Retinal pigment epithelial cell (primary cell): ENCODE measurements around the gene NFATC3.

Experiments
- DNase-seq: peaks from one replicate; pipeline ENCODE4 v3.0.0-alpha.2; 2010; ENCODE audit warnings: low read depth
- H3K4me3 ChIP-seq: 2 replicates; pipeline ENCODE4 v1.5.1; 2011; ENCODE audit warnings: mild to moderate bottlenecking, low read length, control low read depth, moderate library complexity
- TF ChIP-seq, protein P1 (sequence below): conservative IDR thresholded peaks from 2 replicates; pipeline ENCODE4 v1.5.1; 2011; ENCODE audit warnings: low read depth, low read length, control low read depth, inconsistent platforms

NFATC3 gene

DNA sequence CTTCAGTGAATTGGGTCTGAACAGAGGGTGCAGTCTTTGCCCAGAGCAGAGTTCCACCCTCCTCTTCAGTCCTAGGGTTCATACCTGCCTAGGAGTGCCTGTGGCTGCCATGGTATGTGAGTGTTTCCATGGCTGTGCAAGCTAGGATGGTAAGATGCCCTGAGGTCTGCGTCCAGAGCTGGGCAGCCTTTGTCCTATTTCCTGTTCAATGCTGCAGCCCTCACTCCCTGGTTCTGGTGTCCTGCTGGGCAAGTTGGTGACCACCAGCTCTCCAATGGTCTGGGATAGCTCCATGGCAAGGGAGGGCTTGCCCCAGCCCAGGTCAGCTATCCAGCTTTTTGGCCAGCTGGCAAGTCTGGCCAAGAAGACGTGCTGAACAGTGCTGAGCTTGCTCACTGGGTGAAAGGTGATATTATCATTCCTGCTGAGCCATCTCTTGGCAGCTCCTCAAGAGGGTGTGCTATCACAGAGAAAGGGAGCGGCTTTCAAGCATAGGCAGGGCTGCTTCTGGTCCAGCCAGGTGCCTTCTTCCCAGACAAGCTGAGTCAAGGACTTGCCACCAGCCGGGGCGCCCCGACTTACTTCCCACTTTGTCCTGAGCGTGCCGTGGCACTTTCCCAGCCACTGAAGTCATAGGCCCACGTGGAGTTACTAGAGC is 13.0 kb upstream of the NFATC3 start:
- TF ChIP-seq, protein P1, sequence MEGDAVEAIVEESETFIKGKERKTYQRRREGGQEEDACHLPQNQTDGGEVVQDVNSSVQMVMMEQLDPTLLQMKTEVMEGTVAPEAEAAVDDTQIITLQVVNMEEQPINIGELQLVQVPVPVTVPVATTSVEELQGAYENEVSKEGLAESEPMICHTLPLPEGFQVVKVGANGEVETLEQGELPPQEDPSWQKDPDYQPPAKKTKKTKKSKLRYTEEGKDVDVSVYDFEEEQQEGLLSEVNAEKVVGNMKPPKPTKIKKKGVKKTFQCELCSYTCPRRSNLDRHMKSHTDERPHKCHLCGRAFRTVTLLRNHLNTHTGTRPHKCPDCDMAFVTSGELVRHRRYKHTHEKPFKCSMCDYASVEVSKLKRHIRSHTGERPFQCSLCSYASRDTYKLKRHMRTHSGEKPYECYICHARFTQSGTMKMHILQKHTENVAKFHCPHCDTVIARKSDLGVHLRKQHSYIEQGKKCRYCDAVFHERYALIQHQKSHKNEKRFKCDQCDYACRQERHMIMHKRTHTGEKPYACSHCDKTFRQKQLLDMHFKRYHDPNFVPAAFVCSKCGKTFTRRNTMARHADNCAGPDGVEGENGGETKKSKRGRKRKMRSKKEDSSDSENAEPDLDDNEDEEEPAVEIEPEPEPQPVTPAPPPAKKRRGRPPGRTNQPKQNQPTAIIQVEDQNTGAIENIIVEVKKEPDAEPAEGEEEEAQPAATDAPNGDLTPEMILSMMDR, result no peak
- no peak overlapping the region for H3K4me3 ChIP-seq
- no peak for DNase-seq

DNA sequence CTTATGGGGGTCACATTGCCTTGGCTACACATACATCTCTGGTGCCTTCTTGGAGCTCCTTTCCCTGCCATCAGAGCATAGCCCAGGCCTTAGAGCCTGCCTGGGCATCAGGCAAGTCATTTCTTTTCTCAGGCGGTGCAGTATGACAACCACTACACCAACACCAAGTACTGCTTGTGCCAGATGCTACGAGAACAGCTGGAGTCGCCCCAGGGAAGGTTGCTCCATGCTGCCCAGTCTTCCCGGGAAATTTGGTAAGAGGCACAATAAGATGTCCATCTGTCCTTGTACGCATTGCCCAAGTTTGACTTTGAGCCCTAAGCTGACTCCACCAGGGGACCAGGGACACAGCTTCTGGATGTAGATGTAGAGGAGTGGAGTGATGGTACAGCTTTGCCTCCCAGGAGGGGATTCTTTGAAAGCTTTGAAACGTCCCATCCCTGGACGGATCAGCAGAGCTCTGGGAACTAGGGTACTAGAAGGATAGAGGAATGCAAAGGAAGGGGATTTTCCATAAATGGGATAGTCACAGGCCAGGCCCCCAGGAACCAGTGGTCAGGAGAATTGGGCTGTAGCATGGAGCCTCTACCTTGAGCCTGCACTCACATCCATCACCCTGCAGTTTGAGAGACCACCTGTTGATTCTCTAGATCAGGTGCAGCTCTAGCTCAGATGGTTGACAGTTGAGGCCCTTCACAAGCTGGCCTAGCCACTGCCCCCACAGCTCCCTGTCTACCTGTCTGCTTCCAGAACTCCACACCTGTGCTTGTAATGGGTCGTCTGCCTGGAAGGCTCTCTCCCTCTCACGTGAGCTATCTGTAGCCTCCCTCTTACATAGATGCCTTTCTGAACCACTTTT is 11.0 kb upstream of the NFATC3 start:
- no peak for DNase-seq
- TF ChIP-seq, protein P1, result no peak
- H3K4me3 ChIP-seq, result no peak overlapping the region

DNA sequence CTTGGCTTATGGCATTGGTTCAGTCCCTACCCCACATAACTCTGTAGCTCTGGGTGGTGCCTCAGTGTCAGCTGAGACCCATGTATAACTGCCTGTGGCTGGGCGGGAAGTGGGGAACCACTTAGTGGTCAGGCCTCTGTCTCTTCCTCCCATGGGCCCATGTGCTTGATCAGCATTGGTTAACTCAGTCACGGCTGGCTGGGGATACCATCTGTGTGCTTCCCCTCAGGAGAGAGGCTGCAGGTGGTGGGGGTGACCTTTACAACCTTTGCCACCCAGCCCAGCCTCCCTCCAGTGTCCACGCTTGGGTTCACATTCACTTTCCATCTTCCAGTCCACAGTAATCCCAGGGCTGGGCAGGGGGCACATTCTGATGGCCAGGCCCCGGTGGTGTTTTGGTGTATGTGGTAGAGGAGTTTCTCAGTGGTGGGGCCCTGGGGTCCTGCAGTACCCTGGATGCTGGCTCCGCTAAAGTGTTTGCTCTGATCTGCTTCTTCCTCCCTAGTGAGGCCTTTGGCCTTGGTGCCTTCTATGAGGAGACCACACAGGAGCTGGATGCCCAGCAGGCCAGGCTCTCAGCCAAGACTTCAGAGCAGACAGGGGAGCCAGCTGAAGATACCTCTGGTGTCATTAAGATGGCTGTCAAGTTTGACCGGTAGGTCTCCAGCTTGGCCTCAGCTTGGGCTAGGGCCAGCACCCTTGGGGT is 10.2 kb upstream of the NFATC3 start:
- TF ChIP-seq, protein P1, result no peak
- DNase-seq, result no peak

GRCh38 chr16:68075980-68076379 is 9.2 kb upstream of the NFATC3 start:
- H3K4me3 ChIP-seq, result no peak overlapping the region
- TF ChIP-seq, protein P1, result no peak
- no peak for DNase-seq

More for the DNA sequence above, 10.2 kb upstream of the NFATC3 start:
- no peak overlapping the region for H3K4me3 ChIP-seq

- no peak for DNase-seq
- TF ChIP-seq, protein P1, result no peak
Measured at GRCh38 chr16:68076560-68076959, 8.6 kb upstream of the NFATC3 start.

GRCh38 chr16:68077866-68078700 is 7.1 kb upstream of the NFATC3 start:
- DNase-seq, result no peak
- no peak overlapping the region for H3K4me3 ChIP-seq
- TF ChIP-seq, protein P1, result no peak

More at GRCh38 chr16:68076560-68076959, 8.6 kb upstream of the NFATC3 start:
- no peak overlapping the region for H3K4me3 ChIP-seq
